Lung (tissue), 13 donors: Measurements from ENCODE around the gene CPM. TPM values are rescaled to one million over a fixed set of nuclear protein-coding genes. Genes with fewer than 3 reads are reported as not detected.
"Not testable (repeated sequence)": the region's sequence is repeated elsewhere in the genome, so short reads cannot be mapped to it uniquely, and the experiment has no call there.

Experiments used
- ATAC-seq: fragments of 200-7000 bp; cut with Tn5 transposase; one replicate; pipeline ENCODE4 v1.9.1; 2020; ENCODE audit warnings: moderate number of reproducible peaks; ENCODE audit not compliant: insufficient read depth, low FRiP score
- DNase-seq, 3 donors: peaks; one replicate each; pipeline ENCODE4 v3.0.0-alpha.2; 2013 to 2017
- H3K27ac ChIP-seq, 2 donors: one replicate each; pipeline ENCODE4 v1.5.1; 2013; ENCODE audit warnings: mild to moderate bottlenecking in 2 of 2, moderate library complexity in 2 of 2, control low read depth in 1 of 2, inconsistent platforms in 1 of 2, low read depth in 1 of 2, low read length in 1 of 2
- H3K27me3 ChIP-seq, 3 donors: one replicate each; pipeline ENCODE4 v1.5.1; 2013; ENCODE audit warnings: low read length in 2 of 3; ENCODE audit not compliant: control insufficient read depth in 3 of 3, insufficient read depth in 3 of 3
- H3K36me3 ChIP-seq, 4 donors: one replicate each; pipeline ENCODE4 v1.5.1; 2013; ENCODE audit warnings: low read length in 4 of 4, mild to moderate bottlenecking in 1 of 4, moderate library complexity in 1 of 4; ENCODE audit not compliant: control insufficient read depth in 4 of 4, insufficient read depth in 4 of 4
- H3K4me1 ChIP-seq, 5 donors: one replicate each; pipeline ENCODE4 v1.5.1; 2013; ENCODE audit warnings: low read length in 5 of 5, mild to moderate bottlenecking in 2 of 5, moderate library complexity in 1 of 5; ENCODE audit not compliant: control insufficient read depth in 5 of 5, insufficient read depth in 5 of 5
- H3K4me3 ChIP-seq: one replicate; pipeline ENCODE4 v1.5.1; 2013; ENCODE audit warnings: mild to moderate bottlenecking, control low read depth, moderate library complexity
- H3K9ac ChIP-seq, 2 donors: one replicate each; pipeline ENCODE4 v1.5.1; 2013; ENCODE audit warnings: low read length in 2 of 2, control low read depth in 1 of 2; ENCODE audit not compliant: insufficient read depth in 1 of 2
- H3K9me3 ChIP-seq, 4 donors: one replicate each; pipeline ENCODE4 v1.5.1; 2013; ENCODE audit warnings: low read length in 3 of 4, mild to moderate bottlenecking in 1 of 4, moderate library complexity in 1 of 4; ENCODE audit not compliant: control insufficient read depth in 4 of 4, insufficient read depth in 3 of 4
- WGBS, 2 donors: extraction: QIAGEN DNeasy Blood & Tissue Kit; methylation state at CpG; one replicate each; pipeline ENCODE4 v1.1.7; 2013; 5-methylcytosine and 5-hydroxymethylcytosine counted together
- polyA plus RNA-seq, 2 donors: library from polyadenylated mRNA; stranded (reverse); fragments of 200-250 nt; gene quantifications; one replicate each; pipeline ENCODE4 v1.2.1, GENCODE V29; 2013
- small RNA-seq: library from RNA; depleted of rRNA; stranded (forward); fragments of <200 nt; gene quantifications from one replicate; pipeline ENCODE3, GENCODE V24; 2014; ENCODE audit warnings: low replicate concordance
- total RNA-seq, 2 donors: library from RNA; depleted of rRNA in 1 of 2; stranded (reverse); fragments of >200 nt in 1 of 2; gene quantifications; one replicate each; pipeline ENCODE4 v1.2.1, GENCODE V29; 2014 to 2021
- TF ChIP-seq, protein P1 (sequence below): IDR thresholded peaks from 2 replicates; pipeline ENCODE4 v1.5.1; 2012; ENCODE audit warnings: mild to moderate bottlenecking; ENCODE audit errors: control extremely low read depth, extremely low read depth
- donor health status: control.
- donor health status: control.
- donor health status: Bipolar disorder and iron deficiency.
- donor health status: healthy.
- donor health status: DM: yes; HTN: yes; CAD: no.

The CPM gene
- total and polyA plus RNA-seq, 4 donors: 66.6 to 241 (median 136) TPM

DNA sequence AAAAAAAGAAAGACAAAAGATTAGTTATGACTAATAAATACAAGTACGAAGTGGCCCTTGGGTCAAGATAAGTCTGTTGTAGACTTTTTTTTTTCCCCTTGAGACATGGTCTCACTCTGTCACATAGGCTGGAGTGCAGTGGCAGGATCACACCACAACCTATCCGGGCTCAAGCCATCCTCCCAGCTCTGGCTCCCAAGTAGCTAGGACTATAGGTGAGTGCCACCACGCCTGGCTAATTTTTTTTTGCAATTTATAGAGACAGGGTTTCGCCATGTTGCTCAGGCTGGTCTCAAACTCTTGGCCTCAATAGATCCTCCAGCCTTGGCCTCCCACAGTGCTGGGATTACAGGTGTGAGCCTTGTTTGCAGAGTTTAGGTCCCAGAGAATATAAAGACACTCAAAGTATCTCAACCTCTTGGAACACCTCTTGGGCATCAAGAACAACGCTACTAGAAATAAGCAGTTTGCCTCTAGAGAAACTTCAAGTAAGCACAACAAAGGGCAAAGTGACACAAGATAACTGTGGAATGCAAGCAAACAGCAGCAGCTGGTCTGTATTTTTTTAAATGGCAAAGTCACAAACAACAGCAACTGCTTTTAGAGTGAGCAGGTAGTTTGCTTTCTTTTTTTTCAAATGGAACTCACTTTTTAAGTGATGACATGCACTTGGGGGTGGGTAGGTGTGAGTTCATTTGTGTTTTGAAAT lies 128.9 kb downstream of the CPM start:
- Histone ChIP-seq H3K36me3 (no peaks in the 10 kb centered on the region), H3K4me1 (peaks cover 0 to 5% (median 0%) of the 10 kb centered on the region in 5 donors), H3K9me3 (no peaks in the 10 kb centered on the region), H3K9ac (no peak overlapping the region), H3K27me3 (peaks cover 0 to 3% (median 0%) of the 10 kb centered on the region in 3 donors), H3K4me3 (no peak overlapping the region), H3K27ac (no peak overlapping the region)
- WGBS, 2 donors: 92 to 94% methylated on average over 5 of the region's 5 CpGs
- peak in 2 of 3 donors; percentile 13 to 24 for DNase-seq
- no peak for ATAC-seq
- TF ChIP-seq, protein P1, sequence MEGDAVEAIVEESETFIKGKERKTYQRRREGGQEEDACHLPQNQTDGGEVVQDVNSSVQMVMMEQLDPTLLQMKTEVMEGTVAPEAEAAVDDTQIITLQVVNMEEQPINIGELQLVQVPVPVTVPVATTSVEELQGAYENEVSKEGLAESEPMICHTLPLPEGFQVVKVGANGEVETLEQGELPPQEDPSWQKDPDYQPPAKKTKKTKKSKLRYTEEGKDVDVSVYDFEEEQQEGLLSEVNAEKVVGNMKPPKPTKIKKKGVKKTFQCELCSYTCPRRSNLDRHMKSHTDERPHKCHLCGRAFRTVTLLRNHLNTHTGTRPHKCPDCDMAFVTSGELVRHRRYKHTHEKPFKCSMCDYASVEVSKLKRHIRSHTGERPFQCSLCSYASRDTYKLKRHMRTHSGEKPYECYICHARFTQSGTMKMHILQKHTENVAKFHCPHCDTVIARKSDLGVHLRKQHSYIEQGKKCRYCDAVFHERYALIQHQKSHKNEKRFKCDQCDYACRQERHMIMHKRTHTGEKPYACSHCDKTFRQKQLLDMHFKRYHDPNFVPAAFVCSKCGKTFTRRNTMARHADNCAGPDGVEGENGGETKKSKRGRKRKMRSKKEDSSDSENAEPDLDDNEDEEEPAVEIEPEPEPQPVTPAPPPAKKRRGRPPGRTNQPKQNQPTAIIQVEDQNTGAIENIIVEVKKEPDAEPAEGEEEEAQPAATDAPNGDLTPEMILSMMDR: no peak

DNA sequence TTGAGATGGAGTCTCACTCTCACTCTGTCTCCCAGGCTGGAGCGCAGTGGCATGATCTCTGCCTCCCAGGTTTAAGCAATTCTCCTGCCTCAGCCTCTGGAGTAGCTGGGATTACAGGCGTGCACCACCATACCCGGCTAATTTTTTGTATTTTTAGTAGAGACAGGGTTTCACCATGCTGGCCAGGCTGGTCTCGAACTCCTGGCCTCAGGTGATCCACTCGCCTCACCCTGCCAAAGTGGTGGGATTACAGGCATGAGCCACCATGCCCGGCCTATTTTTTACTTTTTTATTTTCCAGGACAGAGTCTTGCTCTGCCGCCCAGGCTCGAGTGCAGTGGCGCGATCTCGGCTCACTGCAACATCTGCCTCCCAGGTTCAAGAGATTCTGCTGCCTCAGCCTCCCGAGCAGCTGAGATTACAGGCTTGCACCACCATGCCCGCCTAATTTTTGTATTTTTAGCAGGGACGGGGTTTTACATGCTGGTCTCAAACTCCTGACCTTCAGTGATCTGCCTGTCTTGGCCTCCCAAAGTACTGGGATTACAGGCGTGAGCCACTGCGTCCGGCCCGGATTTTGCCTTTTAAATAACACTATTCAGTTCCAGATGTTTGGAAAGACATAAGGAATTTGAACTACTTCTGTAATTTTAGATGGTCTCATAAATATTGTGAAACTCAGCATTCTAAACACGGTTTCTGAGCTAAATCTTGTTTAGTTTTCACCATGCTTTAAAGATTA lies 129.9 kb downstream of the CPM start:
- H3K36me3 ChIP-seq, H3K4me1 ChIP-seq, H3K27me3 ChIP-seq, ATAC-seq, H3K27ac ChIP-seq, H3K9me3 ChIP-seq, H3K4me3 ChIP-seq, H3K9ac ChIP-seq: not testable (repeated sequence)
- WGBS, 2 donors: 88 to 92% methylated on average over 19 of the region's 19 CpGs
- DNase-seq: peak in 1 of 3 donors; percentile 10

DNA sequence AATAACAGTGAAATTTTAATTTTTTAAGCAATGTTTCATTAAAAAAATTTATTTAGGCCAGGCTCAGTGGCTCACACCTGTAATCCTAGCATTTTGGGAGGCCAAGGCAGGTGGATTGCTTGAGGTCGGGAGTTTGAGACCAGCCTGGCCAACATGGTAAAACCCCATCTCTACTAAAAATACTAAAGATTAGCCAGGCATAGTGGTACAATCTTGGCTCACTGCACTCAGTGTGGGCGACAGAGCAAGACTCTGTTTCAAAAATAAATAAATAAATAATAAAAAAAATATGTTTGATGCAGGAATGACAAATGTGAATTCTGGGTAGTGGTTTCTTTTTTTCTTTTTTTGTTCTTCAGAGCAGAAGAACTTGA lies 130.6 kb downstream of the CPM start:
- H3K9me3 ChIP-seq, H3K27ac ChIP-seq, H3K4me3 ChIP-seq, H3K27me3 ChIP-seq, ATAC-seq, H3K9ac ChIP-seq, H3K36me3 ChIP-seq, DNase-seq, H3K4me1 ChIP-seq: not testable (repeated sequence)
- 87 to 94% methylated on average over 2 of the region's 2 CpGs for WGBS, 2 donors

Small RNA genes within 50 kb of the gene (small RNA-seq; reads per million reads assigned to genes)
- not detected for gene AC025423.5
- not detected for gene RNU7-4P

Other genes starting within 250 kb of the CPM start
- gene NUP107, start 246.2 kb downstream of the CPM start, total RNA-seq: 10 to 100 TPM; 33.9 to 74.7 TPM
- 10 to 100 TPM; 18.4 to 18.9 TPM for gene NUP107, start 246.2 kb downstream of the CPM start, polyA plus RNA-seq
- gene SLC35E3, start 187.0 kb downstream of the CPM start, total RNA-seq: 10 to 100 TPM in 1 of 2 donors, 1 to 10 TPM in 1; 9.0 to 14.4 TPM
- gene SLC35E3, start 187.0 kb downstream of the CPM start, polyA plus RNA-seq: 1 to 10 TPM; 4.0 to 9.0 TPM
- 100 to 1,000 TPM; 102 to 114 TPM for gene MDM2, start 125.0 kb downstream of the CPM start, total RNA-seq
- gene MDM2, start 125.0 kb downstream of the CPM start, polyA plus RNA-seq: 100 to 1,000 TPM in 1 of 2 donors, 10 to 100 TPM in 1; 24.9 to 155 TPM